K562 (cell line): ENCODE data around the gene KRTAP3-2. TPM values are rescaled to one million over a fixed set of nuclear protein-coding genes. Genes with fewer than 3 reads are reported as not detected.

Experiments used
- ATAC-seq: fragments of 200-7000 bp; cut with Tn5 transposase; 3 replicates; pipeline ENCODE4 v1.9.1; 2020; ENCODE audit warnings: moderate library complexity
- BruUV-seq: library from RNA; stranded (reverse); fragments of 400-500 nt; replicated peaks from 2 replicates; lab custom pipeline; 2021; lab: Mats Ljungman, UMichigan
- CTCF ChIA-PET: fragments of 300-600 bp; formaldehyde crosslinking; extraction: SDS; loops from one replicate; lab custom pipeline; 2021; ENCODE audit warnings: low intra/inter-chr PET ratio; lab: Yijun Ruan, JAX
- POLR2A ChIA-PET: fragments of 300-600, 350-650 bp; sonication (Branson Sonifier 250); formaldehyde crosslinking; extraction: SDS; loops from one replicate; lab custom pipeline; 2021; ENCODE audit warnings: antibody characterized with exemption, inconsistent platforms; lab: Yijun Ruan, JAX
- DNase-seq, 4 experiments: peaks; one replicate each; pipeline versions ENCODE4 v3.0.0 to v3.0.0-alpha.2; 2011 to 2018; ENCODE audit warnings: low spot score in 3 of 4, mixed read lengths in 3 of 4; ENCODE audit errors: extremely low read depth in 1 of 4
- FAIRE-seq: peaks from 2 replicates; lab custom pipeline; 2011; peaks lifted over from hg19 to GRCh38; lab: Jason Lieb, UNC
- H2AFZ ChIP-seq: 2 replicates; pipeline ENCODE4 v1.6.0; 2011; ENCODE audit warnings: low read depth, low read length, control low read depth, inconsistent platforms
- H3K27ac ChIP-seq: fragments of 200-600 bp; 3 replicates; pipeline ENCODE4 v1.8.0; 2011; ENCODE audit warnings: low read depth, mild to moderate bottlenecking, control low read depth, inconsistent platforms, low read length, moderate library complexity, mixed read lengths; ENCODE audit errors: extremely low read depth
- H3K27me3 ChIP-seq, 2 experiments: fragments of 300-600 bp in 1 of 2; 2 replicates in 1 of 2; 3 replicates in 1 of 2; pipeline versions ENCODE4 v1.6.0 to v1.8.0; 2011; ENCODE audit warnings: inconsistent platforms in 2 of 2, low read length in 2 of 2, mild to moderate bottlenecking in 1 of 2, mixed read lengths in 1 of 2, moderate library complexity in 1 of 2; ENCODE audit not compliant: control insufficient read depth in 2 of 2, insufficient read depth in 2 of 2
- H3K36me3 ChIP-seq: fragments of 300-600 bp; 3 replicates; pipeline ENCODE4 v1.8.0; 2011; ENCODE audit warnings: mild to moderate bottlenecking, low read length, inconsistent platforms; ENCODE audit not compliant: control insufficient read depth, insufficient read depth
- H3K4me1 ChIP-seq, 2 experiments: fragments of 200-600 bp in 1 of 2; replicated peaks in 1 of 2; 2 replicates in 1 of 2; 3 replicates in 1 of 2; pipeline versions ENCODE4 v1.5.1 to v1.8.0; 2011; ENCODE audit warnings: inconsistent platforms in 2 of 2, low read length in 2 of 2, mild to moderate bottlenecking in 1 of 2, mixed read lengths in 1 of 2, moderate library complexity in 1 of 2; ENCODE audit not compliant: control insufficient read depth in 2 of 2, insufficient read depth in 2 of 2
- H3K4me2 ChIP-seq: 2 replicates; pipeline ENCODE4 v1.6.1; 2011; ENCODE audit warnings: low read length, control low read depth, inconsistent platforms, mixed read lengths; ENCODE audit not compliant: insufficient read depth
- H3K4me3 ChIP-seq: fragments of 200-600 bp; sonication (generic), shearing (Covaris generic); 2 replicates; pipeline ENCODE4 v1.5.1; 2016; ENCODE audit warnings: control low read depth, inconsistent platforms
- H3K79me2 ChIP-seq: fragments of 200-600 bp; 3 replicates; pipeline ENCODE4 v1.8.0; 2011; ENCODE audit warnings: low read length, inconsistent platforms; ENCODE audit not compliant: control insufficient read depth, insufficient read depth
- H3K9ac ChIP-seq, 2 experiments: 2 replicates each; pipeline versions ENCODE4 v1.6.0 to v1.6.1; 2011; ENCODE audit warnings: low read depth in 2 of 2, low read length in 2 of 2, control low read depth in 1 of 2, inconsistent platforms in 1 of 2, mild to moderate bottlenecking in 1 of 2, mixed read lengths in 1 of 2; ENCODE audit not compliant: insufficient read depth in 1 of 2
- H3K9me1 ChIP-seq: one replicate; pipeline ENCODE4 v1.6.0; 2011; ENCODE audit warnings: inconsistent platforms, mild to moderate bottlenecking, low read length, moderate library complexity; ENCODE audit not compliant: control insufficient read depth, insufficient read depth
- H3K9me3 ChIP-seq: replicated peaks from 2 replicates; pipeline ENCODE4 v1.5.1; 2011; ENCODE audit warnings: low read depth, low read length, inconsistent platforms; ENCODE audit not compliant: control insufficient read depth, insufficient read depth
- H4K20me1 ChIP-seq: replicated peaks from 2 replicates; pipeline ENCODE4 v1.6.1; 2011; ENCODE audit warnings: low read length, inconsistent platforms, mixed read lengths; ENCODE audit not compliant: control insufficient read depth, insufficient read depth
- BRD9 ChIP-seq: fragments of 450-650 bp; IDR thresholded peaks from 2 replicates; pipeline ENCODE4 v1.6.1; 2018; ENCODE audit warnings: low read depth; ENCODE audit not compliant: partially characterized antibody
- ERF ChIP-seq: fragments of 450-650 bp; formaldehyde crosslinking; IDR thresholded peaks from 2 replicates; pipeline ENCODE4 v1.4.0; 2020; ENCODE audit warnings: mild to moderate bottlenecking, mixed read lengths
- FIP1L1 ChIP-seq: fragments of 200-400 bp; formaldehyde crosslinking; IDR thresholded peaks from 2 replicates; pipeline ENCODE4 v1.6.1; 2018; ENCODE audit warnings: mild to moderate bottlenecking, low read depth, low read length; ENCODE audit not compliant: poor library complexity, severe bottlenecking
- HNRNPUL1 ChIP-seq: fragments of 200-400 bp; formaldehyde crosslinking; IDR thresholded peaks from 2 replicates; pipeline ENCODE4 v1.6.1; 2017; ENCODE audit warnings: low read length
- KDM2B ChIP-seq: fragments of 250-450 bp; sonication (Bioruptor Pico); IDR thresholded peaks from 2 replicates; pipeline ENCODE4 v1.8.0; 2021; ENCODE audit warnings: mild to moderate bottlenecking, moderate library complexity
- KDM4B ChIP-seq, 2 experiments: fragments of 450-650 bp in 1 of 2; sonication (generic) in 1 of 2; IDR thresholded peaks; 2 replicates each; pipeline ENCODE4 v1.6.1; 2016 to 2017; ENCODE audit warnings: borderline replicate concordance in 2 of 2, antibody characterized with exemption in 1 of 2, low read depth in 1 of 2, mild to moderate bottlenecking in 1 of 2
- NFYB ChIP-seq: IDR thresholded peaks from 2 replicates; pipeline ENCODE4 v1.6.1; 2011; ENCODE audit warnings: mild to moderate bottlenecking, moderate library complexity; ENCODE audit not compliant: insufficient read length; ENCODE audit errors: extremely low read depth
- PTTG1 ChIP-seq: fragments of 450-650 bp; IDR thresholded peaks from 2 replicates; pipeline ENCODE4 v1.6.1; 2016; ENCODE audit warnings: low read depth, mild to moderate bottlenecking, missing genetic modification characterization, missing compliant biosample characterization
- UBTF ChIP-seq, 2 experiments: IDR thresholded peaks; 2 replicates each; pipeline ENCODE4 v1.6.1; 2012; ENCODE audit warnings: improper control_type of control experiment in 2 of 2, low read depth in 2 of 2, low read length in 2 of 2, borderline replicate concordance in 1 of 2
- XRCC3 ChIP-seq: fragments of 450-650 bp; IDR thresholded peaks from 2 replicates; pipeline ENCODE4 v1.6.1; 2017; ENCODE audit warnings: mild to moderate bottlenecking, moderate library complexity
- ZFP1 ChIP-seq: fragments of 450-650 bp; formaldehyde crosslinking; IDR thresholded peaks from 2 replicates; pipeline ENCODE4 v1.4.0; 2020; ENCODE audit warnings: mild to moderate bottlenecking, mixed read lengths
- ZFP36 ChIP-seq: fragments of 150-350 bp; IDR thresholded peaks from 2 replicates; pipeline ENCODE4 v1.6.1; 2018; ENCODE audit warnings: low read length, low read depth; ENCODE audit not compliant: partially characterized antibody
- ZNF668 ChIP-seq: fragments of 250-450 bp; sonication (Bioruptor Pico); IDR thresholded peaks from 2 replicates; pipeline ENCODE4 v1.8.0; 2022; ENCODE audit warnings: mild to moderate bottlenecking, inconsistent platforms
- ZZZ3 ChIP-seq: fragments of 450-650 bp; IDR thresholded peaks from 2 replicates; pipeline ENCODE4 v1.6.1; 2016; ENCODE audit warnings: antibody characterized with exemption, mild to moderate bottlenecking, moderate library complexity
- WGBS: fragments of 100-300 bp; shearing (Covaris generic); methylation state at CpG from one replicate; pipeline ENCODE4 v1.1.6; 2016; ENCODE audit warnings: low coverage, mixed read lengths; ENCODE audit not compliant: insufficient coverage; ENCODE audit errors: missing lambda C conversion rate; 5-methylcytosine and 5-hydroxymethylcytosine counted together
- in situ Hi-C: fragments of 300-500 bp; cut with MboI; formaldehyde crosslinking; loops from 4 replicates; pipeline ENCODE4 v1.15.0; 2018; ENCODE audit warnings: inconsistent platforms, mixed read lengths
- intact Hi-C: fragments of 100-400 bp; cut with micrococcal nuclease; formaldehyde crosslinking; loops from 2 replicates; pipeline ENCODE4 v1.14.2; 2022
- polyA plus RNA-seq, 8 experiments: library from polyadenylated mRNA; depleted of rRNA in 4 of 8; stranded (reverse) in 5 of 8; unstranded in 3 of 8; fragments of >200 nt; fragmentation: Nextera tagmentation in 2 of 8; fragmentation: Illumina TruSeq in 1 of 8; extraction: Ambion mirVana in 2 of 8; extraction: Trizol in 1 of 8; gene quantifications; 2 replicates each; pipeline versions ENCODE4 v1.2.1 to v1.2.3, GENCODE V29; 2011 to 2014; ENCODE audit warnings: inconsistent platforms in 1 of 8, missing spikeins in 1 of 8
- total RNA-seq, 7 experiments: library from RNA; depleted of rRNA in 6 of 7; stranded (reverse); fragments of >200 nt in 6 of 7; fragmentation: Illumina TruSeq in 2 of 7; extraction: Trizol in 2 of 7; gene quantifications; 2 replicates each; pipeline versions ENCODE4 v1.2.1 to v1.2.3, GENCODE V29; 2011 to 2021; ENCODE audit warnings: low replicate concordance in 1 of 7
- TF ChIP-seq, protein P1 (sequence below): fragments of 450-650 bp; IDR thresholded peaks from 2 replicates; pipeline ENCODE4 v1.6.1; 2017; ENCODE audit warnings: antibody characterized with exemption
- TF ChIP-seq, protein P2 (sequence below): fragments of 250-450 bp; sonication (Bioruptor Pico); IDR thresholded peaks from 2 replicates; pipeline ENCODE4 v1.5.0; 2022; ENCODE audit warnings: mild to moderate bottlenecking

KRTAP3-2 gene
- total and polyA plus RNA-seq, 9 of the 15 experiments (the other 6 are each of a cell fraction or from before 2014, with no cell fraction given) = not detected

- FAIRE-seq = no peak
- no peaks in the 10 kb centered on the region for H3K36me3 ChIP-seq
- ChIA-PET POLR2A (interaction anchor here (0.7 kb wide), 1 partner anchor 385 kb away, joined by 3 read pairs; no protein-coding TSS in a partner anchor), CTCF (no interaction called here)
- no peak overlapping the region for H2AFZ ChIP-seq
- no peak overlapping the region for H3K4me2 ChIP-seq
- in situ Hi-C loops = no loop called here
- ATAC-seq = no peak
- intact Hi-C loops = no loop called here
- 0 out of 5 replicates have a peak, but pooled peaks cover 0 to 3% of the 10 kb centered on the region in 2 experiments for H3K27me3 ChIP-seq
- no peaks in the 10 kb centered on the region for H3K79me2 ChIP-seq
- no peak overlapping the region for H3K4me3 ChIP-seq
- no peaks in the 10 kb centered on the region for H3K4me1 ChIP-seq
- no peaks in the 10 kb centered on the region for H4K20me1 ChIP-seq
- no TSS peak for BruUV-seq
- no peaks in the 10 kb centered on the region for H3K9me1 ChIP-seq
- WGBS = 0% methylated on average over 3 of the region's 3 CpGs
- H3K9ac ChIP-seq = no peak overlapping the region
- DNase-seq = no peak
- no peak overlapping the region for H3K27ac ChIP-seq
- TF ChIP-seq FIP1L1 (no peak), ERF (CRISPR knock-in tag) (no peak), KDM4B (IDR thresholded peaks at IDR 0.05; ENCODE audit: borderline replicate concordance in 2 of 2, low read depth in 1 of 2) (no peak), ZZZ3 (no peak), HNRNPUL1 (no peak), UBTF (IDR thresholded peaks at IDR 0.05; ENCODE audit: borderline replicate concordance in 1 of 2, low read depth in 2 of 2, low read length in 2 of 2) (no peak), ZNF668 (no peak), NFYB (no peak), KDM2B (CRISPR knock-in tag) (no peak), PTTG1 (tag) (no peak), XRCC3 (no peak), ZFP1 (no peak), BRD9 (no peak), ZFP36 (no peak)
- TF ChIP-seq, protein P1, sequence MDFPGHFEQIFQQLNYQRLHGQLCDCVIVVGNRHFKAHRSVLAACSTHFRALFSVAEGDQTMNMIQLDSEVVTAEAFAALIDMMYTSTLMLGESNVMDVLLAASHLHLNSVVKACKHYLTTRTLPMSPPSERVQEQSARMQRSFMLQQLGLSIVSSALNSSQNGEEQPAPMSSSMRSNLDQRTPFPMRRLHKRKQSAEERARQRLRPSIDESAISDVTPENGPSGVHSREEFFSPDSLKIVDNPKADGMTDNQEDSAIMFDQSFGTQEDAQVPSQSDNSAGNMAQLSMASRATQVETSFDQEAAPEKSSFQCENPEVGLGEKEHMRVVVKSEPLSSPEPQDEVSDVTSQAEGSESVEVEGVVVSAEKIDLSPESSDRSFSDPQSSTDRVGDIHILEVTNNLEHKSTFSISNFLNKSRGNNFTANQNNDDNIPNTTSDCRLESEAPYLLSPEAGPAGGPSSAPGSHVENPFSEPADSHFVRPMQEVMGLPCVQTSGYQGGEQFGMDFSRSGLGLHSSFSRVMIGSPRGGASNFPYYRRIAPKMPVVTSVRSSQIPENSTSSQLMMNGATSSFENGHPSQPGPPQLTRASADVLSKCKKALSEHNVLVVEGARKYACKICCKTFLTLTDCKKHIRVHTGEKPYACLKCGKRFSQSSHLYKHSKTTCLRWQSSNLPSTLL = no peak
- TF ChIP-seq, protein P2, sequence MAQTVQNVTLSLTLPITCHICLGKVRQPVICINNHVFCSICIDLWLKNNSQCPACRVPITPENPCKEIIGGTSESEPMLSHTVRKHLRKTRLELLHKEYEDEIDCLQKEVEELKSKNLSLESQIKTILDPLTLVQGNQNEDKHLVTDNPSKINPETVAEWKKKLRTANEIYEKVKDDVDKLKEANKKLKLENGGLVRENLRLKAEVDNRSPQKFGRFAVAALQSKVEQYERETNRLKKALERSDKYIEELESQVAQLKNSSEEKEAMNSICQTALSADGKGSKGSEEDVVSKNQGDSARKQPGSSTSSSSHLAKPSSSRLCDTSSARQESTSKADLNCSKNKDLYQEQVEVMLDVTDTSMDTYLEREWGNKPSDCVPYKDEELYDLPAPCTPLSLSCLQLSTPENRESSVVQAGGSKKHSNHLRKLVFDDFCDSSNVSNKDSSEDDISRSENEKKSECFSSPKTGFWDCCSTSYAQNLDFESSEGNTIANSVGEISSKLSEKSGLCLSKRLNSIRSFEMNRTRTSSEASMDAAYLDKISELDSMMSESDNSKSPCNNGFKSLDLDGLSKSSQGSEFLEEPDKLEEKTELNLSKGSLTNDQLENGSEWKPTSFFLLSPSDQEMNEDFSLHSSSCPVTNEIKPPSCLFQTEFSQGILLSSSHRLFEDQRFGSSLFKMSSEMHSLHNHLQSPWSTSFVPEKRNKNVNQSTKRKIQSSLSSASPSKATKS (CRISPR knock-in tag) = no peak
- no peaks in the 10 kb centered on the region for H3K9me3 ChIP-seq
Measured at GRCh38 chr17:41018541-41018940, 18.8 kb upstream of the KRTAP3-2 start.
